ENCODE measurements around the gene CDADC1. TPM values are rescaled to one million over a fixed set of nuclear protein-coding genes. Genes with fewer than 3 reads are reported as not detected.

CDADC1 gene
- total and polyA plus RNA-seq, 2 experiments from 2014 or later: 1.3 to 9.3 TPM

GRCh38 chr13:49296659-49297058 lies 48.9 kb downstream of the CDADC1 start:
- no peaks in the 10 kb centered on the region for H4K20me1 ChIP-seq (replicated peaks; ENCODE audit: insufficient read depth)
- H3K9me3 Mint-ChIP-seq: no peaks in the 10 kb centered on the region
- no peak overlapping the region for H3K27ac ChIP-seq (ENCODE audit: low read depth)
- H3K4me1 ChIP-seq (ENCODE audit: insufficient read depth): no peaks in the 10 kb centered on the region; the same call in 1 of the 2 replicates
- H3K27me3 Mint-ChIP-seq (ENCODE audit: insufficient read depth, low read depth, poor library complexity): peaks cover 4% of the 10 kb centered on the region
- H3K36me3 Mint-ChIP-seq (ENCODE audit: low read depth): no peaks in the 10 kb centered on the region
- no peak overlapping the region for H3K27ac Mint-ChIP-seq
- no peaks in the 10 kb centered on the region for H3K9me2 ChIP-seq (ENCODE audit: insufficient read depth)
- H3K4me2 ChIP-seq: no peak overlapping the region
- DNase-seq (ENCODE audit: low spot score) (no peak), ATAC-seq (no peak)
- no peaks in the 10 kb centered on the region for H3F3A ChIP-seq (replicated peaks; ENCODE audit: low read depth)
- H3K4me3 ChIP-seq: no peak overlapping the region
- H2AFZ ChIP-seq: no peak overlapping the region
- H3K27me3 ChIP-seq (ENCODE audit: insufficient read depth): no peaks in the 10 kb centered on the region
- H3K4me3 Mint-ChIP-seq: no peak overlapping the region
- H3K4me1 Mint-ChIP-seq: peaks cover 24% of the 10 kb centered on the region
- no peaks in the 10 kb centered on the region for H3K36me3 ChIP-seq (ENCODE audit: insufficient read depth)
- H3K79me2 ChIP-seq (replicated peaks; ENCODE audit: insufficient read depth): no peaks in the 10 kb centered on the region
- TF ChIP-seq ETS1 (IDR thresholded peaks at IDR 0.05) (no peak), POLR2AphosphoS5 (IDR thresholded peaks at IDR 0.05; ENCODE audit: low read depth) (no peak), STAT1 (IDR thresholded peaks at IDR 0.05; ENCODE audit: unreplicated experiment) (no peak), JUNB (IDR thresholded peaks at IDR 0.05; ENCODE audit: unreplicated experiment) (no peak), ZNF331 (CRISPR knock-in tag; IDR thresholded peaks at IDR 0.05; ENCODE audit: low read depth) (no peak), EZH2phosphoT487 (IDR thresholded peaks at IDR 0.05; ENCODE audit: unreplicated experiment) (no peak), ZNF114 (CRISPR knock-in tag; IDR thresholded peaks at IDR 0.05) (no peak), NANOG (IDR thresholded peaks at IDR 0.05; ENCODE audit: borderline replicate concordance) (no peak), EZH2 (IDR thresholded peaks at IDR 0.05; ENCODE audit: low read depth, unreplicated experiment) (no peak), CTCF (conservative IDR thresholded peaks at IDR 0.05; ENCODE audit: low read depth in 2 of 2) (no peak), CREB1 (CRISPR knock-in tag; IDR thresholded peaks at IDR 0.05; ENCODE audit: low read depth) (no peak)
- TF ChIP-seq, protein P1, sequence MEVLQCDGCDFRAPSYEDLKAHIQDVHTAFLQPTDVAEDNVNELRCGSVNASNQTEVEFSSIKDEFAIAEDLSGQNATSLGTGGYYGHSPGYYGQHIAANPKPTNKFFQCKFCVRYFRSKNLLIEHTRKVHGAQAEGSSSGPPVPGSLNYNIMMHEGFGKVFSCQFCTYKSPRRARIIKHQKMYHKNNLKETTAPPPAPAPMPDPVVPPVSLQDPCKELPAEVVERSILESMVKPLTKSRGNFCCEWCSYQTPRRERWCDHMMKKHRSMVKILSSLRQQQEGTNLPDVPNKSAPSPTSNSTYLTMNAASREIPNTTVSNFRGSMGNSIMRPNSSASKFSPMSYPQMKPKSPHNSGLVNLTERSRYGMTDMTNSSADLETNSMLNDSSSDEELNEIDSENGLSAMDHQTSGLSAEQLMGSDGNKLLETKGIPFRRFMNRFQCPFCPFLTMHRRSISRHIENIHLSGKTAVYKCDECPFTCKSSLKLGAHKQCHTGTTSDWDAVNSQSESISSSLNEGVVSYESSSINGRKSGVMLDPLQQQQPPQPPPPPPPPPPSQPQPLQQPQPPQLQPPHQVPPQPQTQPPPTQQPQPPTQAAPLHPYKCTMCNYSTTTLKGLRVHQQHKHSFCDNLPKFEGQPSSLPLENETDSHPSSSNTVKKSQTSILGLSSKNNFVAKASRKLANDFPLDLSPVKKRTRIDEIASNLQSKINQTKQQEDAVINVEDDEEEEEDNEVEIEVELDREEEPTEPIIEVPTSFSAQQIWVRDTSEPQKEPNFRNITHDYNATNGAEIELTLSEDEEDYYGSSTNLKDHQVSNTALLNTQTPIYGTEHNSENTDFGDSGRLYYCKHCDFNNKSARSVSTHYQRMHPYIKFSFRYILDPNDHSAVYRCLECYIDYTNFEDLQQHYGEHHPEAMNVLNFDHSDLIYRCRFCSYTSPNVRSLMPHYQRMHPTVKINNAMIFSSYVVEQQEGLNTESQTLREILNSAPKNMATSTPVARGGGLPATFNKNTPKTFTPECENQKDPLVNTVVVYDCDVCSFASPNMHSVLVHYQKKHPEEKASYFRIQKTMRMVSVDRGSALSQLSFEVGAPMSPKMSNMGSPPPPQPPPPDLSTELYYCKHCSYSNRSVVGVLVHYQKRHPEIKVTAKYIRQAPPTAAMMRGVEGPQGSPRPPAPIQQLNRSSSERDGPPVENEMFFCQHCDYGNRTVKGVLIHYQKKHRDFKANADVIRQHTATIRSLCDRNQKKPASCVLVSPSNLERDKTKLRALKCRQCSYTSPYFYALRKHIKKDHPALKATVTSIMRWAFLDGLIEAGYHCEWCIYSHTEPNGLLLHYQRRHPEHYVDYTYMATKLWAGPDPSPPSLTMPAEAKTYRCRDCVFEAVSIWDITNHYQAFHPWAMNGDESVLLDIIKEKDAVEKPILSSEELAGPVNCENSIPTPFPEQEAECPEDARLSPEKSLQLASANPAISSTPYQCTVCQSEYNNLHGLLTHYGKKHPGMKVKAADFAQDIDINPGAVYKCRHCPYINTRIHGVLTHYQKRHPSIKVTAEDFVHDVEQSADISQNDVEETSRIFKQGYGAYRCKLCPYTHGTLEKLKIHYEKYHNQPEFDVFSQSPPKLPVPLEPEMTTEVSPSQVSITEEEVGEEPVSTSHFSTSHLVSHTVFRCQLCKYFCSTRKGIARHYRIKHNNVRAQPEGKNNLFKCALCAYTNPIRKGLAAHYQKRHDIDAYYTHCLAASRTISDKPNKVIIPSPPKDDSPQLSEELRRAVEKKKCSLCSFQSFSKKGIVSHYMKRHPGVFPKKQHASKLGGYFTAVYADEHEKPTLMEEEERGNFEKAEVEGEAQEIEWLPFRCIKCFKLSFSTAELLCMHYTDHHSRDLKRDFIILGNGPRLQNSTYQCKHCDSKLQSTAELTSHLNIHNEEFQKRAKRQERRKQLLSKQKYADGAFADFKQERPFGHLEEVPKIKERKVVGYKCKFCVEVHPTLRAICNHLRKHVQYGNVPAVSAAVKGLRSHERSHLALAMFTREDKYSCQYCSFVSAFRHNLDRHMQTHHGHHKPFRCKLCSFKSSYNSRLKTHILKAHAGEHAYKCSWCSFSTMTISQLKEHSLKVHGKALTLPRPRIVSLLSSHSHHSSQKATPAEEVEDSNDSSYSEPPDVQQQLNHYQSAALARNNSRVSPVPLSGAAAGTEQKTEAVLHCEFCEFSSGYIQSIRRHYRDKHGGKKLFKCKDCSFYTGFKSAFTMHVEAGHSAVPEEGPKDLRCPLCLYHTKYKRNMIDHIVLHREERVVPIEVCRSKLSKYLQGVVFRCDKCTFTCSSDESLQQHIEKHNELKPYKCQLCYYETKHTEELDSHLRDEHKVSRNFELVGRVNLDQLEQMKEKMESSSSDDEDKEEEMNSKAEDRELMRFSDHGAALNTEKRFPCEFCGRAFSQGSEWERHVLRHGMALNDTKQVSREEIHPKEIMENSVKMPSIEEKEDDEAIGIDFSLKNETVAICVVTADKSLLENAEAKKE (CRISPR knock-in tag; IDR thresholded peaks at IDR 0.05): no peak
